ENCODE results near the gene ERFL.

ERFL gene

DNA sequence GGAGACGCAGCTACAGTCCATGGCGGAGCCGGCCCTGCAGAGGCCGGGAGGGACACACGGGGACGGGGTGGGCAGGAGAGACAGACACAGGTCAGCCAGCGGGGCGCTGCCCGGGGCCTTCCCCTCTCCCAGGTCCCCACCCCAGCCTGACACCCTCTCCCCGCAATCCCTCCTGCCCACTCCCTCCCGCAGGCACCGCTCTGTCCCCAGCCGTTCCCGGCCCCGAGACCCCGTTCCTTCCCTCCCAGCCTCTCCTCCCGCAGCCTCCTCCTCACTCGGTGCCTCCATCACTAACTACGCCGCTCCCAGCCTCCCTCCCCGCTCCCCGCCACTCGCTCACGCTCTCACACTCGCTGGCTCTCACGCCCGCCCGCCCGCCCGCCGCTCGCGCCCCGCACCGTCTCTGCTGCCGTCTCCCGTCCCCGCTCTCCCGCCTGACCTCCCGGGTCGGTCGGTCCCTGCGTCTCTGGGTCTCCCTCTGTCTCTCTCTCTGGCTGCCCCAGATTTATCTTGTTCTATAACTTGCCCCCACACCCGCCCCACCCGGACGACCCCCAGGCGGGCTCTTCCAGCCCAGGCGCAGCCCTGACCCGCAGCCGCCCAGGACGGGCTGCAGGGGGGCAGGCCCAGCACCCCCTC is 15.2 kb downstream of the ERFL start:
- DNase-seq = no peak

DNA sequence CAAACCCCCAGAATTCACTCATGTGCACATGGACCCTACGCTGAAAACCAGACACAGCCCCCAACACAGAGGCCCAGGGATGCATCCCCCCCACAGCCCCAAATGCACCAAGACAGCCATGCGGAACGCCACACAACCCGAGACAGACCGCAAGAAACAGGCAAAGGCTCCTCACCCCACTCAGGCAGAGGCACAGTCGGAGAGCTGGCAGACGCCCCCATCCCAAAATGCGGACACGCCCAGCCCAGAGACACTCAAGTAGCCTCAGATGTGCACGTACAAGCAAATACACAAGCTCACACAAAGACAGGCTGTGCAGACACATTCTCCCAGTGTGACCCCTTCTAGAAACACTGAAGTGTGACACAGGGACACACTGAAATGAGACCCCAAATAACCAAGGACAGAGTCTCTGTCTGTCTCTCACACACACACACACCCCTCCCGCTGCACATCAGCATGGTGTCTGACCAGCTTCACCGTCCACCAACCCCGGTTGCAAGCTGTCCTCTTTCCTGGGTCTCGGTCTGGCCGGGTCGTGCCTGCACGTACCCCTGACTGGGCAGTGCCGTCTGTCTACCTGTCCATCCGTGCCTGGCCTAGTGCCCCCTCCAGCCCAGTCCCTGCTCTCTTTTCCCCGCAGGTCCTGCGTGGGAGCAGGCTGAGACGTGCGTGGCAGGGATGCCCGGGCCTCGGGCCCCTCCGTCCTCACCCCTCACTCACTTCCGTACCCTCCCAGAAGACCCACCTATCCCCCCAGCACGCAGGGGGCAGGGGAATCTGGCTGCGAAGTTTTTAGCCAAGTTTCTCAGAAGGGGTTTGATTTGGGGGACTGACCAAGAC is 16.1 kb downstream of the ERFL start:
- no peak for DNase-seq

DNA sequence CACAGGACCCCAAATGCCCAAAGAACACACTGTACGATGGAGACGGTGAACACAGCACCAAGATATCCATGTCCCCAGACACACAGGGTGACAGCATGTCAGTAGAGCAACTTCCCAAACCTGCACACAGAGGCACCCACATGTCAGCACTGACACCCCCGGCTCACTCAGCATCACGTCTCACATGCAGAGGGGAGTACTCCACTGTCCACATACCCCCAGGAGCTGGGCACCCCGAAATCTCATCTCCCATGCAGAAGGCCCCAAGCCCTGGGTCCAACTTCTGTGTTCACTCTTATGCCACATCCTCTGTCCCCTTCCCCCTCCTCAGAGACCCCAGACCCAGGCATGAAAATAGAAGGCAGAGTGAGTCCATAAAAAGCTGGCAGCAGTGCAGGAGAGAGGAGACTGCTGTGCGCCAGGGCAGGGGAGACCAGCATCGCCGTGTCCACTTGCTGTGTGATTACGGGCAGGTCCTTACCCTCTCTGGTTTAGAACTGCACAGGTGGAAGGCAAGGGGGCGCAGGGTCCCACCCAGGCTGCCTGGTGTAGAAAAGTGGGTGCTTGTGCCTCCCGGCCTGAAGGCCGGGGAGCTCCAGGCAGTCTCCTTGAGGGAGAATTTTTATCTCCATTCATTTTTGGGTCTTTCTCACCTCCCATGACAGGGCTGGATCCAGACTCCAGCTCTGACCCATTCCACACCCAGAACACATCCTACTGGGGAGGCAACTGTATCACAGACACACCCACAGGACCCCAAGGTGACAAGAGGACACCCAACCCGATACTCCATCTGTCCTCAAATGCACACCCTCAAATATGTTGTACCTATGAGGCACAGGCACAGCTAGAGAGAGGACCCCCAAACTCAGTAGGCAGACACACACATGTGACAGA is 17.0 kb downstream of the ERFL start:
- no peak for DNase-seq

DNA sequence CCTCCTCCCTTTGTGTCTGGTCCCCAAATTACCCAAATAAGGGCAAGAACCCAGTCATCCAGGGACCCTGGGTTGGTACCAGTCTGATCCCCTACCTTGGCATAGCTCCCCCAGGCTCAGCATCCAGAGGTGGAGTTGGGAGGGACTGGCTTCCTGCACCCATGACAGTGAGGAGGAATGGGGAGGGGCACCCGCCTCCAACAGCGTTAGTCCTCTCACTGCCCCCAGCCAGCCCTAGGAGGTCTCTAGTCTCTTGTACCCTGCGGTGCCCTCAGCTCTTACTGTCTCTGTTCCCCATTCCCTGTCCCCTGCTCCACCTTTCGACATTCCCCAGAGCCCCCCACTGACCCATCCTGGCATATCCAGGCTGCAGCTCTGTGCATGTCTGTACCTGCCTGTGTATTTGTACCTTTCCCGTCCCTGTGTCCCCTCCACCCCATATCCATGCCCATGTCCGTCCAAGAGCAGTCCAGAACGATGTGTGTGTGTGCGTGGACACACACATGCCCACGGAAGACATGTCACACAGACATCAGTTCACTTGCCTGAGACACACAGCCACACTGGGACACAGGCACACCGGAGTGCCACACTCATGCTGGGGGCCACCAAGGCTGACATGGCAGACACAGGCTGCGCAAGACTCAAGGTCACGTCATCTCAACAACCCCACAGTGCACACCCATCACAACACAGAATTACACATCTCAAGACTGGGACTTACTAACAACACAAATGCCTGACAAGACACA is 17.8 kb downstream of the ERFL start:
- no peak for DNase-seq

DNA sequence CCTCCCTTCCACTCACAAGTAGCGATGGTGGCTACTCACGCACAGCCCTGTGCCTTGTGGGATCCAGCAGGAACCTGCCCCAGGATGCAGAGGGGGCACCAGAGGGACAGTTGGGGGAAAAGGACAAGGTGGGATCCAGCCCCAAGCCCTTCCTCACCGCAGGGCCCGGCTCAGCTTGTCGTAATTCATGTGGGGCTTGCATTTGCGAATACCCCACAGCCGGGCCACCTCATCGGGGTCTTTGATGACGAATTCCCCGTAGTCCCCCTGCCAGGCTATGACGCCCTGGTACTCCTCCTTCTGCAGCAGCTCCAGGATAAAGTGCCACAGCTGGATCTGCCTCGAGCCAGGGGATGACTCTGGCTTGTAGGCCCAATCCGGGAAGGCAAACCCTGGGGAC is 18.5 kb downstream of the ERFL start:
- DNase-seq = no peak

DNA sequence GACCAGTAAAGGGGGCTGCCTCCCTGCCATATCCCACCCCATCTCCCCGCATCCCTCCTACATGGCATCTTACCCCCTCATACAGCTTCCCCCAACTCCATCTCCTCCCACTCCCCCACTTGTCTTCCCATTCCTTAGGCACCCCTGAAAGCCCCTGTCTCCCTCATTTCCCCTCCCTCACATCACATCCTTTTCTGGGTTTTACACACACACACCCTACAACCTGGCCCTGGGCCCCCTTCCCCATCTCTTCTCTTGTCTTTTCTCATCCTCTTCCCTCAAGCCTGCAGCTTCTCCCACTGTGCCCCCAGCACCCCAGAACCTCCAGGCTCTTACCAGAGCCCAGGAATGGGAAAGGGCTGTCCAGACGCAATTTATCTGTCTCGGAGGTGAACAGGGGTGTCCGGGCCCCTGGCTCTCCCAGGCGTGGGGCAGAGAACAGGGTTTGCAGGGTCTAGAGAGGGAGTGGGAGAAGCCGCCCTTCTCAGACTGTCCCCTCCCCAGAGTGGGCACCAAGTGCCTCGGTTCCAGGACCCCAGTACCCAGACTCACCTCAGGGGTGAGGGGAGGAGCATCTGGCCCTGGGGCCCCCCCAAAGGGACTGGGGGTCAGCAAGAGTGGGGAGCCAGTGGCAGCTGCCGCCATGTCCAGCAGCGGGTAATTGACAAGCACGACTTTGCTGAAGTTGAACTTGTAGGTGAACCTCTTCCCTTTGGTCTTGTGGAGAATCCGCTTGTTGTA is 19.4 kb downstream of the ERFL start:
- DNase-seq = no peak

DNA sequence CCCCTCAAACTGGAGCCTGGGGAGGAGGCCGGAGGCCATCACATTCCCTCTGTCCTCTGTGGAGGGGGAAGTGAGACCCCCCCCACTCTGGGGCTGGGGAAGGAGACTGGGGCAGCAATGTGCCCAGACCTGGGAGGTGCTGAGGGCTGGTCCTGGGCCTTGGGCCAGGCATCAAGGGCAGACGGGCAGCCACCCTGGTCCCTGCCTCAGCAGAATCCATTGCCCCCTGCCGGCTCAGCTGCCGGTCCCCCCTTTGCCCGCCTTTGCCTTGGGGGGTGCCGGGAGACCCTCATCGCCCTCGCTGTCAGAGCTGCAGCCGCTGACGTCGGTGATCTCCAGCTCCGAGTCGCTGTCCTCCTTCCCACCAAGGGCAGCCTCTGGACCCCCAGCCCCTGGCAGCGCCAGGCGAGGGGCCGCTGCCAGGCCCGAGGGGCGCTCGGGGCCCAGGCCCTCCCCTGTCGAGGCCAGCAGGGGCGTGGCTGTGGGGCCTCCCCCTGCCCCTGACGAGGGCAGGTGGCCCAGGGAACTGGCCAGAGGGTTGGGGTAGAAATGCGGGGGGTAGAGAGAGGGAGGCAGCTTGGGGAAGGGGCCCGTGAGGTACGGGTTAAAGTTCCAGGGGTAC is 20.1 kb downstream of the ERFL start:
- no peak for DNase-seq

DNA sequence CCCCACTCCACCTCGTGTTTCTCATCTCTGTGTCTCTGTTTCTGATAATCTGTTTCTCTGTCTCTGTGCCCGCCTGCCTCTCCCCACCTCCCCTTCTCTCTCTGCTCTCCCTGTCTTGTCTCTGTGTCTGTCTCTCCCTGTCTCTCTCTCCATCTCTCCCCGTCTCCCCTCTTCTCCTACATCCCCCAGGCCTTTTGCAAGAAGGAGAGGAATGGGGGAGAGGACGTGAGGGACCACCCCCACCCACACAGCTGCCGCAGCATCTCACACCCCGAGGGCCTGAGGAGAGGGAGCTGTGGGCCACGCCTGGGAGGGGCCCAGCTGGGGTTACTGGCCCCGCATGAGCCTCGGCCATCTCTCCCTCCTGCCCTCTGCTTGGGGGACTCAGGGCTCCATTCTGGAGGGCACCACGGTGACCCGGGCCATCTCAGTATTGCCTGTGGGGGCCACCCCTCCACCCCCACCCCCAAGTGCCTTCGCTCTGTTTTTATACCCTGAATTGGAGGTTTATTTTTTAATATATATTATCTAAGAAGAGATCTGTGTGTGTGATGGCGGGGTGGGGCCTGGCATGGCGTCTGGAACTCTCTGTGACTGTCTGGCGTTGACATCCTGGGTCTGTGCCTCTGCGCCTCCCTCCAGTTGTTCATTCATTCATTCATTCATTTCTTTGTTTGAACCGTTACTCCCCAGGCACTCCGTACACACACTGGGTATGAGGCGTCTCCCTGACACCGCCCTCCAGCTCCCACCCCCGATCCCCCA is 21.2 kb downstream of the ERFL start:
- DNase-seq = no peak

DNA sequence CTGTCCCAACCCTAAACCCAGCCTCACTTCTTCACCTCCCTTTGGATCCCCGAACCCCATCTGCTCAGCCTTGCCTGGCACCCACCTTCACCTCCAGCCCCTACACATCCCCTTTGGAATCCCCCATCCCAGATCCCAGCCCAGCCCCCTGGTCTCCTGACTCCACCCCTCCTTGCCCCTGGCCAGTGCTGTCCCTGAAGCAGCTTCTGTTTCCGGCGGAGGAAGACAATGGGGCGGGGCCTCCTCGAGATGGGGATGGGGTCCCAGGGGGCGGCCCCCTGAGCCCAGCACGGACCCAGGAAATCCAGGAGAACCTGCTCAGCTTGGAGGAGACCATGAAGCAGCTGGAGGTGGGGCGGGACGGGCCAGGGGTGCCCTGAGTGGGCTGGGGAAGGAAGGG is 22.0 kb downstream of the ERFL start:
- no peak for DNase-seq

DNA sequence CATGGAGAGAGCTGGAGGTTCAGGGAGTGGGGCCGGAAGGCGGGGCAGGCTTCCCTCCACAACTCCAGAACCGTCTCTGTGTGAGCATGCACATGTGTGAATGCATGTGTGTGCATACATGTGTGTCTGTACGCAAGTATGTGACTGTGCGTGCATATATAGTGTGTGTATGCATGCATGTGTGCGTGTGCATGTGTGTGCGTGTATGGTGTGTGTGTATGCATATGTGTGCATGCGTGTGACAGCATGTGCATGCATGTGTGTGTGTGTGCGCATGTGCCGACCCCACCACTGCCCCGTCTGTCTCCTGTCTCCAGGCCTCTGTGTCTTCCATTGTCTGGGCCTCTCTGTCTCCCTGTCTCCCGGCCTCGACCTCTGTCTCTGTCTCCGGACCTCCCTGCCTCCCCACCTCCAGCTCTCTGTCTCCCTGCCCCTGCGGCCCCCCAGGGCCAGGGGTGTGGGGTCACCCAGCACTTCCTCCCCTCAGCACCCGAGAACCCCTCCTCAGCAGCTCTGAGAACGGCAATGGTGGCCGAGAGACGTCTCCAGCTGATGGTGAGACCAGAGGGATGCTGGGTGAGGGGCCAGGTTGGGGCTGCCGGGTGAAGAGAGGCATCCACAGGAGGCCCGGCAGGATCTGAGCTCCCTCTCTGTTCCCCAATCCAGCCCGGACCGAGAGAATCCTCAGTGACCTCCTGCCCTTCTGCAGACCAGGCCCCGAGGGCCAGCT is 22.8 kb downstream of the ERFL start:
- DNase-seq = no peak

DNA sequence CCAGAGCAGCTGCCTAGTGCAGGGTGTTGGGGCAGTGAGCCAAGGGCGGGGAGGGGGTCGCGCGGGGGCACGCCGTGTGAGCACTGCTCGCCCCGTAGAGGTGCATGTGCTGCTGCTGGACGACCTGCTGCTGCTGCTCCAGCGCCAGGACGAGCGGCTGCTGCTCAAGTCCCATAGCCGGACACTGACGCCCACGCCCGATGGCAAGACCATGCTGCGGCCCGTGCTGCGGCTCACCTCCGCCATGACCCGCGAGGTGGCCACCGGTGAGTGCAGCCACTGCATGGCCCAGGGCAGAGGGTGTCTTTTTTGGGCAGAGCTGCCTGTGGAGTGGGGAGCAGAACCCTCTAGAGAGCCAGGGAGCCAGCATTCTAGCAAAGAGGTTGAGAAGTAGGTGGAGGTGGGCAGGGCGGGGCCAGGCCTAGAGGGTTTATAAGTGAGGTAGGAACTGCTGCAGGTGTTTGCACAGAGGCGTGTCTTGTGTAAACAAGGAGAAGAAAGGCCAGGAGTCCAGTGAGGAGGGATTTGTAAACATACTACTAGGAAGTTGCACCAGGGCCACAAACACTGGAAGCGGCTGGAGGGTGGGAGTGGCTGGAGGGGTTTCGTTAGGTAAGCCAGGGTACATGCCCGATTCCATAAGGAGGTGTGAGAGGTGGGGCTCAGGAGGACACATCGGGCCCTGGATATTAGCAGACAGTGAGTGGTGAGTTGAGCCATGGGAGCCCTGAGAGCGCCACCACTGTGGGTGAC is 24.0 kb downstream of the ERFL start:
- DNase-seq = no peak

DNA sequence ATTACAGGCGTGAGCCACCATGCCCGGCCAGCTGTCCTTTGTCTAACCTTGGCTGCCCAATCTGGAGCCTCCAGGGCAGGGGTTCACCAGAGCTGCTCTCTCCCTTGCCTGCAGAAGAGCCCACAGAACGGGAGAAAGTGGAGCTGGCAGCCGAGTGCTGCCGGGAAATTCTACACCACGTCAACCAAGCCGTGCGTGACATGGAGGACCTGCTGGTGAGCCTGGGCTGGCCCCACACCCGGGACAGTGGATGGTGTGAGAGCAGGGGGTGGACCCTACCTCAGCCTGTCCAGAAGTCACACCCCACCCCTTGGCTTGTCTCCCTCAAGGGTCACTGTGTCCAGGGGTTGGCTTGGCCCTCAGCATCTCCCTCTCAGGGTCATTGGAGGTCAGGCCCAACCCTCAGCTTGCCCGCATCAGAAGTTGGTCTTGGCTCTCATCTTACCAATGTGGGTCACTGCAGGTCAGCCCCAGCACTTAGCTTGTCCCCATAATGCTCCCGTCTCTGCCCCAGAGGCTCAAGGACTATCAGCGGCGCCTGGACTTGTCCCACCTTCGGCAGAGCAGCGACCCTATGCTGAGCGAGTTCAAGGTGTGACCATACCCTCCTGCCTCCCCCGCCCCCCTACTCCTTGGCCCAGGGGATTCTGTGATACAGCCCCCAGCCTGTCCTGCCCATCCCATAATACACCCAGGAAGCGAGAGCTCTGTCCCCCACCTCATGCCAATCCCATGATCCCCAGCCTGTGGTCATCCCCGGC is 24.9 kb downstream of the ERFL start:
- DNase-seq = no peak

DNA sequence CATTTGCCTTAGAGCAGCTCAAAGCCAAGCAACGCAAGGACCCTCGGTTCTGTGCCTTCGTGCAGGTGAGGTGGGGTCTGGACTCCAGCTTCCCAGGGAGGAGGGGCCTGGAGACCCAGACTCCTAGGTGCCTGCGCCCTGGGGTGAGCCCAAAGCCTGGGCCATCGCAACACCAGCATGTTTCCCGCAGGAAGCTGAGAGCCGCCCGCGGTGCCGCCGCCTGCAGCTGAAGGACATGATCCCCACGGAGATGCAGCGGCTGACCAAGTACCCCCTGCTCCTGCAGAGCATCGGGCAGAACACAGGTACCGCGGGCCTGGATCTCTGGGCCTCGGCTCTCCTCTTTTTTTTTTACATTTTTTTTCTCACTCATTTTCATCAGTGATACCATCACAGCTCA is 25.7 kb downstream of the ERFL start:
- no peak for DNase-seq

DNA sequence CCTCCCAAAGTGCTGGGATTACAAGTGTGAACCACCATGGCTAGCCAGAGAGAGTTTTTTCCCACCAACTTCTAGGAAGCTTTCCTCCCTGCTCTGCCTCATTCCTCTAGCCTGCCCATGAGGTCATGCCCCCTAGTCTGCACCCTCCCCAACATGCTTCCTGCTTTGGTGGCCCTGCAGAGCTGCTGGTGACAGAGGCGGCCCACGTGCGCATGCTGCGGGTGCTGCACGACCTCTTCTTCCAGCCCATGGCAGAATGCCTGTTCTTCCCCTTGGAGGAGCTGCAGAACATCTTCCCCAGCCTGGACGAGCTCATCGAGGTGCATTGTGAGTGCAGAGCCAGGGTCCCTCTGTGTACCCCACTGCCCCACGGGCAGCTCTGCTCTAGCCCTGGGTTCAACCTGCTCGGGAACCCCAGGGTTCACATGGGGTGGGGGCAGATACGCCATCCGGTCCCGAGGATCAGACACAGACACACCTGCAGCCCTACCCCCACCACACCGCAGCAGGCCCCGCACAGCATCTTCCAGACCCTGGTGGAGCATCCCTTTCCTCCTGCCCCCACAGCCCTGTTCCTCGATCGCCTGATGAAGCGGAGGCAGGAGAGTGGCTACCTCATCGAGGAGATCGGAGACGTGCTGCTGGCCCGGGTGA is 26.4 kb downstream of the ERFL start:
- DNase-seq = no peak

DNA sequence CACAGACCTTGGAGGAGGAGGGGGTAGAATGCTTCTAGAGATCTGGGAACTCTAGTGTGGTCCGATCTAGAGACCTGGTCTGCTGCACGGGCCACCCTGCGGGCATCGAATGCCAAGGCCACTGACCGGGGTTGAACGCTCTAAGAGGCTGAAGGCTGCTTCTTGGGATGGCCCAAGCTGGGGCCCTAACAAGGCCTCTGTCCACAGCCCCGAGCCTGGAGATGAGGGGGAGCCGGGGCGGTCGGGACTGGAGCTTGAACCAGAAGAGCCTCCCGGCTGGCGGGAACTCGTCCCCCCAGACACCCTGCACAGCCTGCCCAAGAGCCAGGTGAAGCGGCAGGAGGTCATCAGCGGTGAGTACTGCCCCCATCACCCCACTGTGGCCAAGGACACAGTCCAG is 30.0 kb downstream of the ERFL start:
- DNase-seq = no peak

DNA sequence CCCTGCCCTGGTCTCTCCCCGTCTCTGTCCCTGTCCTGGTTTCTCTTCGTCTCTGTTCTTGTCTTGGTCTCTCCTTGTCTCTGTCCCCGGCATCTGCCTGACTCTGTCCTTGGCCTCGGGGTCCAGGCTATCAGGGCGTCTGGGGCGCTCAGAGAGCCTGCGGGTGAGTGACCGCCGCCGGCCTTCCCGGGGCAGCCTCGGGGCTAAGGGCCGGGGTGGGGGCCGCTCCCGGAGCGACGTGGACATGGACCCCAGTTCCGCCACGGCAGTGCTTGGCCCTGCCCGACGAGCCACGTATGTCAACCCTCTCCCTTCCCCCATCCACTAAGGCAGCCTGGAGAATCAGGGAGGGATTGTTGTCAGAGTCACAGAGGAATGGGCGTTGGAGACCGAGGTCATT is 30.4 kb downstream of the ERFL start:
- DNase-seq = no peak

DNA sequence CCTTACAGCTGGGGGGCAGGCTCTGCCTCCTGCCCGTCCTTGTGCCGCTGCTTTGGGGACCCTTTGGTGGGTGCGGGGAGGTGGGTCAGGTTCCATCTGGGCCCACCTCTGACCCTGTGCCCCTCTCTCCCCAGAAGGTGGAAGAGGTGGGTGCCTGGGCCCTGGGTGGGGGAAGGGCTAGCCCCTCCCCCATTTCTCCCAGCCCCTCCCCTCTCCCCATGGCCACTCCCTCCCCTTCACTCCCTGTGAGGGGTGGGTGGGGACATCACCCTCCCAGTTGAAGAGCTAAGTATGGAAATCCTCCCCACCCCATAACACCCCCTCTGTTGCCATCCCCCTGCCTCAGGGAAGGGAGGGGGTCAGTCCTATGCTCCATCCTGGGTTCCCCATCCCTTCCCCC is 31.1 kb downstream of the ERFL start:
- no peak for DNase-seq

DNA sequence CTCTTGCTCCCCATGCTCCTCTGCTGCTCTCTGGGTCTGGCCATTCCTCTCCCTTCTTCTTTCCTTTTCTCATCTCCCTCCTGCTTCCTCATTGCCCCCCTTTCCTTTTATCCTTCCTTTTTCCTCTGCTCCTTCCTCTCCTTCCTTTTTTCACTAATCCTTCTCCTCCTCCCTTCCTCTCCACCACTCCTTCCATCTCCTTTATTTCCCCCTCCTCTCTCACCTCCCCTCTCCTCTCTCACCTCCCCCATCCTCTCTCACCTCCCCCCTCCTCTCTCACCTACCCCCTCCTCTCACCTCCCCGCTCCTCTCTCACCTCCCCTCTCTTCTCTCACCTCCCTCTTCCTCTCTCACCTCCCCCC is 31.7 kb downstream of the ERFL start:
- DNase-seq = no peak

Measured in islet precursor cell (in vitro differentiated cells).